GM12864 (cell line): Measurements from ENCODE around the gene FBRSL1.

Experiments used
- DNase-seq: peaks from one replicate; pipeline ENCODE4 v3.0.0-alpha.2; 2011; ENCODE audit warnings: low read depth
- H3K4me3 ChIP-seq: 2 replicates; pipeline ENCODE4 v1.5.1; 2011; ENCODE audit warnings: mild to moderate bottlenecking, low read depth, low read length, control low read depth
- CTCF ChIP-seq: IDR thresholded peaks from 2 replicates; pipeline ENCODE4 v1.5.1; 2011; ENCODE audit warnings: low read depth, mild to moderate bottlenecking, moderate library complexity, low read length, control low read depth, inconsistent platforms; ENCODE audit errors: missing control alignments

FBRSL1 gene

GRCh38 chr12:132560364-132560613 is 70.3 kb downstream of the FBRSL1 start:
- no peak for TF ChIP-seq CTCF
- no peak for DNase-seq

GRCh38 chr12:132560614-132561426 is 70.9 kb downstream of the FBRSL1 start:
- H3K4me3 ChIP-seq = peak overlapping the region; percentile 61
- TF ChIP-seq CTCF = peak; percentile 81
- peak; percentile 18 for DNase-seq

More at GRCh38 chr12:132560364-132560613, 70.3 kb downstream of the FBRSL1 start:
- H3K4me3 ChIP-seq = peak overlapping the region; percentile 61
